HepG2 (cell line): ENCODE results near the gene NPPB. TPM values are rescaled to one million over a fixed set of nuclear protein-coding genes. Genes with fewer than 3 reads are reported as not detected.

Experiments used
- CBFB ChIP-seq: sonication (generic); formaldehyde crosslinking; IDR thresholded peaks from 2 replicates; pipeline ENCODE4 v1.4.0; 2020; ENCODE audit warnings: missing genetic modification reagents
- FIP1L1 ChIP-seq: fragments of 200-400 bp; formaldehyde crosslinking; IDR thresholded peaks from 2 replicates; pipeline ENCODE4 v1.6.1; 2018; ENCODE audit warnings: low read depth, mild to moderate bottlenecking, low read length, moderate library complexity, borderline replicate concordance; ENCODE audit not compliant: insufficient read depth
- FOXA3 ChIP-seq: IDR thresholded peaks from 2 replicates; pipeline ENCODE4 v1.6.1; 2016; ENCODE audit warnings: missing genetic modification reagents, missing compliant biosample characterization
- KDM2A ChIP-seq: sonication (generic); formaldehyde crosslinking; IDR thresholded peaks from 2 replicates; pipeline ENCODE4 v1.4.0; 2020; ENCODE audit warnings: low read depth, missing genetic modification reagents, borderline replicate concordance
- MNT ChIP-seq: fragments of 450-650 bp; IDR thresholded peaks from 2 replicates; pipeline ENCODE4 v1.6.1; 2016
- PRDM10 ChIP-seq: sonication (generic); formaldehyde crosslinking; IDR thresholded peaks from 2 replicates; pipeline ENCODE4 v1.4.0; 2020; ENCODE audit warnings: low read depth, missing genetic modification reagents
- SIX4 ChIP-seq: sonication (generic); formaldehyde crosslinking; IDR thresholded peaks from 2 replicates; pipeline ENCODE4 v1.4.0; 2020; ENCODE audit warnings: missing genetic modification reagents
- TOPORS ChIP-seq: sonication (generic); formaldehyde crosslinking; IDR thresholded peaks from 2 replicates; pipeline ENCODE4 v1.8.0; 2023; ENCODE audit warnings: mild to moderate bottlenecking, missing genetic modification reagents
- ZNF143 ChIP-seq: sonication (generic); formaldehyde crosslinking; IDR thresholded peaks from 2 replicates; pipeline ENCODE4 v1.4.0; 2020; ENCODE audit warnings: missing genetic modification reagents
- ZNF33B ChIP-seq: sonication (generic); formaldehyde crosslinking; IDR thresholded peaks from 2 replicates; pipeline ENCODE4 v1.5.1; 2020; ENCODE audit warnings: mild to moderate bottlenecking, missing genetic modification reagents
- ZNF367 ChIP-seq: sonication (generic); formaldehyde crosslinking; IDR thresholded peaks from 2 replicates; pipeline ENCODE4 v1.4.0; 2020; ENCODE audit warnings: missing genetic modification reagents, borderline replicate concordance
- ZNF44 ChIP-seq: sonication (generic); formaldehyde crosslinking; IDR thresholded peaks from 2 replicates; pipeline ENCODE4 v1.5.1; 2020; ENCODE audit warnings: mild to moderate bottlenecking, missing genetic modification reagents
- ZNF468 ChIP-seq: sonication (generic); formaldehyde crosslinking; IDR thresholded peaks from 2 replicates; pipeline ENCODE4 v1.8.0; 2022; ENCODE audit warnings: mild to moderate bottlenecking, moderate library complexity, missing genetic modification reagents
- polyA plus RNA-seq, 8 experiments: library from polyadenylated mRNA; depleted of rRNA in 3 of 8; stranded (reverse) in 7 of 8; unstranded in 1 of 8; fragments of >200 nt; fragmentation: Illumina TruSeq in 4 of 8; extraction: Trizol in 4 of 8; gene quantifications; 2 replicates each; pipeline versions ENCODE4 v1.2.1 to v1.2.3, GENCODE V29; 2011 to 2016; ENCODE audit warnings: low read depth in 4 of 8, missing spikeins in 1 of 8, mixed read lengths in 1 of 8; ENCODE audit not compliant: insufficient read depth in 1 of 8
- total RNA-seq, 5 experiments: library from RNA; depleted of rRNA; stranded (reverse); fragments of >200 nt; fragmentation: Illumina TruSeq; extraction: Trizol; gene quantifications; 2 replicates each; pipeline ENCODE4 v1.2.3, GENCODE V29; 2016; ENCODE audit warnings: low read depth in 1 of 5
- TF ChIP-seq, protein P1 (sequence below): sonication (generic); formaldehyde crosslinking; IDR thresholded peaks from one replicate; pipeline ENCODE4 v1.5.1; 2020; ENCODE audit warnings: mild to moderate bottlenecking, missing genetic modification reagents; ENCODE audit errors: not compliant biosample characterization
- TF ChIP-seq, protein P2 (sequence below): sonication (generic); formaldehyde crosslinking; IDR thresholded peaks from 2 replicates; pipeline ENCODE4 v1.5.0; 2020; ENCODE audit warnings: missing genetic modification reagents

NPPB gene
- total and polyA plus RNA-seq, 2 of the 13 experiments (the other 11 are each of a cell fraction or from before 2014, with no cell fraction given): 1.9 TPM; not detected in 1

DNA sequence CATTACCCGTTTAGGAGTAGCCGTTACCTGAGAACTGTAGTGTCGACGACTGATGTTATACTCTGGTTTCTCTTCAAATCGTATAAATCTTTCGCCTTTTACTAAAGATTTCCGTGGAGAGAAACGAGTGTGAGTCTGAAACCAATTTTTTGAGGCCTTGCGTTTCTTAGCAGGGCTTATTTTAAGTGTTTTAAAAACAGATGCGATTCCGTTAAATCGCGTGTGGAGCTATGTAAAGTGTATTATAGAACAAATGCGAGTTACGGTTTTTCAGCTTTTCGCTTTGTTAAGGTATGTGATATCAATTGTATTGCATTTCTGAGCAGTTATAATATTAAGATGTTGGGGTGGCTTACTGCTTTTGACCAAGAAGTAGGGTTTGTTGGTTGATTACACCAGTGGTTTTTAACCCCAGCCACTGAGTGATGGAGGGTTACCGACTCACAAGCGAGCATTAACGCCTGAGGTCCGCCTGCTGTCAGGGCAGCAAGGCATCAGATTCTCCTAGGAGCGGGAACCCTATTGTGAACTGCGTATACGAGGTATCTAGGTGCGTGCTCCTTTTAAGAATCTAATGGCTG lies 49.4 kb upstream of the NPPB start (continued):
- no peak; the same call in 1 of the 2 replicates for TF ChIP-seq KDM2A (CRISPR knock-in tag)
- peak; percentile 51; the same call in 1 of the 2 replicates for TF ChIP-seq SIX4 (CRISPR knock-in tag)
- TF ChIP-seq, protein P1, sequence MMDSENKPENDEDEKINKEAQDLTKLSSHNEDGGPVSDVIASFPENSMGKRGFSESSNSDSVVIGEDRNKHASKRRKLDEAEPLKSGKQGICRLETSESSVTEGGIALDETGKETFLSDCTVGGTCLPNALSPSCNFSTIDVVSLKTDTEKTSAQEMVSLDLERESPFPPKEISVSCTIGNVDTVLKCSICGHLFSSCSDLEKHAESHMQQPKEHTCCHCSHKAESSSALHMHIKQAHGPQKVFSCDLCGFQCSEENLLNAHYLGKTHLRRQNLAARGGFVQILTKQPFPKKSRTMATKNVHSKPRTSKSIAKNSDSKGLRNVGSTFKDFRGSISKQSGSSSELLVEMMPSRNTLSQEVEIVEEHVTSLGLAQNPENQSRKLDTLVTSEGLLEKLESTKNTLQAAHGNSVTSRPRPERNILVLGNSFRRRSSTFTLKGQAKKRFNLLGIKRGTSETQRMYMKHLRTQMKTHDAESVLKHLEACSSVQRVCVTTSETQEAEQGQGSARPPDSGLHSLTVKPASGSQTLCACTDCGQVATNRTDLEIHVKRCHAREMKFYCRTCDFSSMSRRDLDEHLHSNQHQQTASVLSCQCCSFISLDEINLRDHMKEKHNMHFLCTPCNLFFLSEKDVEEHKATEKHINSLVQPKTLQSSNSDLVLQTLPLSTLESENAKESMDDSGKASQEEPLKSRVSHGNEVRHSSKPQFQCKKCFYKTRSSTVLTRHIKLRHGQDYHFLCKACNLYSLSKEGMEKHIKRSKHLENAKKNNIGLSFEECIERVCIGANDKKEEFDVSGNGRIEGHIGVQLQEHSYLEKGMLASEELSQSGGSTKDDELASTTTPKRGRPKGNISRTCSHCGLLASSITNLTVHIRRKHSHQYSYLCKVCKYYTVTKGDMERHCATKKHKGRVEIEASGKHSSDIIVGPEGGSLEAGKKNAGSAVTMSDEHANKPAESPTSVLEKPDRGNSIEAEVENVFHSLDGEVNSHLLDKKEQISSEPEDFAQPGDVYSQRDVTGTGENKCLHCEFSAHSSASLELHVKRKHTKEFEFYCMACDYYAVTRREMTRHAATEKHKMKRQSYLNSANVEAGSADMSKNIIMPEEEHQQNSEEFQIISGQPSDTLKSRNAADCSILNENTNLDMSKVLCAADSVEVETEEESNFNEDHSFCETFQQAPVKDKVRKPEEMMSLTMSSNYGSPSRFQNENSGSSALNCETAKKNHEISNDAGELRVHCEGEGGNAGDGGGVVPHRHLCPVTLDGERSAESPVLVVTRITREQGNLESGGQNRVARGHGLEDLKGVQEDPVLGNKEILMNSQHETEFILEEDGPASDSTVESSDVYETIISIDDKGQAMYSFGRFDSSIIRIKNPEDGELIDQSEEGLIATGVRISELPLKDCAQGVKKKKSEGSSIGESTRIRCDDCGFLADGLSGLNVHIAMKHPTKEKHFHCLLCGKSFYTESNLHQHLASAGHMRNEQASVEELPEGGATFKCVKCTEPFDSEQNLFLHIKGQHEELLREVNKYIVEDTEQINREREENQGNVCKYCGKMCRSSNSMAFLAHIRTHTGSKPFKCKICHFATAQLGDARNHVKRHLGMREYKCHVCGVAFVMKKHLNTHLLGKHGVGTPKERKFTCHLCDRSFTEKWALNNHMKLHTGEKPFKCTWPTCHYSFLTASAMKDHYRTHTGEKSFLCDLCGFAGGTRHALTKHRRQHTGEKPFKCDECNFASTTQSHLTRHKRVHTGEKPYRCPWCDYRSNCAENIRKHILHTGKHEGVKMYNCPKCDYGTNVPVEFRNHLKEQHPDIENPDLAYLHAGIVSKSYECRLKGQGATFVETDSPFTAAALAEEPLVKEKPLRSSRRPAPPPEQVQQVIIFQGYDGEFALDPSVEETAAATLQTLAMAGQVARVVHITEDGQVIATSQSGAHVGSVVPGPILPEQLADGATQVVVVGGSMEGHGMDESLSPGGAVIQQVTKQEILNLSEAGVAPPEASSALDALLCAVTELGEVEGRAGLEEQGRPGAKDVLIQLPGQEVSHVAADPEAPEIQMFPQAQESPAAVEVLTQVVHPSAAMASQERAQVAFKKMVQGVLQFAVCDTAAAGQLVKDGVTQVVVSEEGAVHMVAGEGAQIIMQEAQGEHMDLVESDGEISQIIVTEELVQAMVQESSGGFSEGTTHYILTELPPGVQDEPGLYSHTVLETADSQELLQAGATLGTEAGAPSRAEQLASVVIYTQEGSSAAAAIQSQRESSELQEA: no peak
- TF ChIP-seq ZNF33B: no peak
- TF ChIP-seq ZNF468 (CRISPR knock-in tag): no peak
- TF ChIP-seq ZNF367 (CRISPR knock-in tag): peak; percentile 80; the same call in 1 of the 2 replicates
- TF ChIP-seq MNT: no peak
- TF ChIP-seq ZNF44 (CRISPR knock-in tag): peak; percentile 31; the same call in 1 of the 2 replicates
- no peak for TF ChIP-seq TOPORS (CRISPR knock-in tag)
- TF ChIP-seq FIP1L1: no peak
- TF ChIP-seq, protein P2, sequence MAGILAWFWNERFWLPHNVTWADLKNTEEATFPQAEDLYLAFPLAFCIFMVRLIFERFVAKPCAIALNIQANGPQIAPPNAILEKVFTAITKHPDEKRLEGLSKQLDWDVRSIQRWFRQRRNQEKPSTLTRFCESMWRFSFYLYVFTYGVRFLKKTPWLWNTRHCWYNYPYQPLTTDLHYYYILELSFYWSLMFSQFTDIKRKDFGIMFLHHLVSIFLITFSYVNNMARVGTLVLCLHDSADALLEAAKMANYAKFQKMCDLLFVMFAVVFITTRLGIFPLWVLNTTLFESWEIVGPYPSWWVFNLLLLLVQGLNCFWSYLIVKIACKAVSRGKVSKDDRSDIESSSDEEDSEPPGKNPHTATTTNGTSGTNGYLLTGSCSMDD (CRISPR knock-in tag): no peak
- TF ChIP-seq FOXA3: peak; percentile 63
- TF ChIP-seq ZNF143: peak; percentile 61
- TF ChIP-seq CBFB (CRISPR knock-in tag): 0 out of 2 replicates have a peak, but pooled peaks have one; percentile 42
- TF ChIP-seq PRDM10: peak; percentile 55; the same call in 1 of the 2 replicates
